WTC11 (cell line): ENCODE results near the gene RDH11. TPM values are rescaled to one million over a fixed set of nuclear protein-coding genes. Genes with fewer than 3 reads are reported as not detected.

Experiments
- ATAC-seq: fragments of 200-7000 bp; cut with Tn5 transposase; 2 replicates; pipeline ENCODE4 v1.10.0; 2021; ENCODE audit warnings: mild to moderate bottlenecking, moderate library complexity
- CTCF ChIA-PET: fragments of 300-600 bp; sonication (Branson Sonifier 250); formaldehyde crosslinking; loops from one replicate; lab custom pipeline; 2021; ENCODE audit warnings: antibody characterized with exemption; lab: Charles Lee
- POLR2A ChIA-PET: fragments of 350-600 bp; sonication (Branson Sonifier 250); formaldehyde crosslinking; loops from one replicate; lab custom pipeline; 2021; ENCODE audit warnings: antibody characterized with exemption; lab: Charles Lee
- DNase-seq: peaks from one replicate; pipeline ENCODE4 v3.0.0; 2021; ENCODE audit warnings: low spot score
- H3K27ac Mint-ChIP-seq: 2 replicates; pipeline ENCODE4 v1.8.0; 2021; ENCODE audit warnings: mixed read lengths
- H3K27me3 Mint-ChIP-seq: 2 replicates; pipeline ENCODE4 v1.8.0; 2021; ENCODE audit warnings: low read depth, mild to moderate bottlenecking, moderate library complexity, mixed read lengths
- H3K36me3 Mint-ChIP-seq: 2 replicates; pipeline ENCODE4 v1.8.0; 2021; ENCODE audit warnings: mixed read lengths
- H3K4me1 Mint-ChIP-seq: 2 replicates; pipeline ENCODE4 v1.8.0; 2022; ENCODE audit warnings: mixed read lengths
- H3K4me3 Mint-ChIP-seq: 2 replicates; pipeline ENCODE4 v1.8.0; 2021; ENCODE audit warnings: mild to moderate bottlenecking, moderate library complexity, mixed read lengths
- H3K9me3 Mint-ChIP-seq: 2 replicates; pipeline ENCODE4 v1.8.0; 2021; ENCODE audit warnings: mixed read lengths
- ESRRA ChIP-seq: sonication (generic); formaldehyde crosslinking; IDR thresholded peaks from 2 replicates; pipeline ENCODE4 v1.8.1; 2022; ENCODE audit warnings: mild to moderate bottlenecking, missing genetic modification reagents, borderline replicate concordance
- FOXK1 ChIP-seq: sonication (generic); formaldehyde crosslinking; IDR thresholded peaks from 2 replicates; pipeline ENCODE4 v1.8.0; 2022; ENCODE audit warnings: mild to moderate bottlenecking, moderate library complexity, missing genetic modification reagents
- HMGA2 ChIP-seq: fragments of 250-450 bp; sonication (Bioruptor Pico); IDR thresholded peaks from 2 replicates; pipeline ENCODE4 v1.4.0; 2021; ENCODE audit warnings: mild to moderate bottlenecking, moderate library complexity
- JUN ChIP-seq: sonication (generic); formaldehyde crosslinking; IDR thresholded peaks from 2 replicates; pipeline ENCODE4 v1.8.0; 2023; ENCODE audit warnings: mild to moderate bottlenecking, missing genetic modification reagents
- NFYB ChIP-seq: sonication (generic); formaldehyde crosslinking; conservative IDR thresholded peaks from 2 replicates; pipeline ENCODE4 v1.8.0; 2022; ENCODE audit warnings: low read depth, missing genetic modification reagents
- OVOL2 ChIP-seq: fragments of 250-450 bp; sonication (Bioruptor Pico); IDR thresholded peaks from 2 replicates; pipeline ENCODE4 v1.9.0; 2021; ENCODE audit warnings: mild to moderate bottlenecking, borderline replicate concordance
- RELA ChIP-seq: sonication (generic); formaldehyde crosslinking; IDR thresholded peaks from 2 replicates; pipeline ENCODE4 v1.8.1; 2022; ENCODE audit warnings: missing genetic modification reagents, mild to moderate bottlenecking, borderline replicate concordance
- SMAD4 ChIP-seq: sonication (generic); formaldehyde crosslinking; IDR thresholded peaks from 2 replicates; pipeline ENCODE4 v1.8.0; 2022; ENCODE audit warnings: mild to moderate bottlenecking, missing genetic modification reagents
- SOX15 ChIP-seq: fragments of 250-450 bp; sonication (Bioruptor Pico); IDR thresholded peaks from 2 replicates; pipeline ENCODE4 v1.9.0; 2021; ENCODE audit warnings: mild to moderate bottlenecking
- TEAD4 ChIP-seq: sonication (generic); formaldehyde crosslinking; IDR thresholded peaks from 2 replicates; pipeline ENCODE4 v1.8.0; 2022; ENCODE audit warnings: mild to moderate bottlenecking, missing genetic modification reagents
- ZNF263 ChIP-seq: sonication (generic); formaldehyde crosslinking; IDR thresholded peaks from 2 replicates; pipeline ENCODE4 v1.8.1; 2022; ENCODE audit warnings: low read depth, mild to moderate bottlenecking, moderate library complexity, missing genetic modification reagents
- ZNF396 ChIP-seq: fragments of 250-450 bp; sonication (Bioruptor Pico); IDR thresholded peaks from 2 replicates; pipeline ENCODE4 v1.8.0; 2021; ENCODE audit warnings: mild to moderate bottlenecking, moderate library complexity, borderline replicate concordance
- total RNA-seq: library from RNA; stranded (reverse); gene quantifications from 3 replicates; pipeline ENCODE4 v1.2.3, GENCODE V29; 2021
- TF ChIP-seq, protein P1 (sequence below): sonication (generic); formaldehyde crosslinking; IDR thresholded peaks from 2 replicates; pipeline ENCODE4 v1.8.0; 2022; ENCODE audit warnings: missing genetic modification reagents
- TF ChIP-seq, protein P2 (sequence below): fragments of 250-450 bp; sonication (Bioruptor Pico); IDR thresholded peaks from 2 replicates; pipeline ENCODE4 v1.8.0; 2021; ENCODE audit warnings: mild to moderate bottlenecking
- TF ChIP-seq, protein P3 (sequence below): sonication (generic); formaldehyde crosslinking; IDR thresholded peaks from 2 replicates; pipeline ENCODE4 v1.8.1; 2023; ENCODE audit warnings: mild to moderate bottlenecking, missing genetic modification reagents
- TF ChIP-seq, protein P4 (sequence below): fragments of 250-450 bp; sonication (Bioruptor Pico); IDR thresholded peaks from 2 replicates; pipeline ENCODE4 v2.1.2; 2022; ENCODE audit warnings: mild to moderate bottlenecking, moderate library complexity
- TF ChIP-seq, protein P5 (sequence below): fragments of 250-450 bp; sonication (Bioruptor Pico); conservative IDR thresholded peaks from 2 replicates; pipeline ENCODE4 v1.9.0; 2021; ENCODE audit warnings: mild to moderate bottlenecking
- TF ChIP-seq, protein P6 (sequence below): sonication (generic); formaldehyde crosslinking; IDR thresholded peaks from 2 replicates; pipeline ENCODE4 v1.8.0; 2022; ENCODE audit warnings: mild to moderate bottlenecking, missing genetic modification reagents
- TF ChIP-seq, protein P7 (sequence below): sonication (generic); formaldehyde crosslinking; conservative IDR thresholded peaks from 2 replicates; pipeline ENCODE4 v1.8.1; 2022; ENCODE audit warnings: mild to moderate bottlenecking, missing genetic modification reagents

The RDH11 gene
- total RNA-seq, 1 experiment from 2014 or later = 103 TPM

DNA sequence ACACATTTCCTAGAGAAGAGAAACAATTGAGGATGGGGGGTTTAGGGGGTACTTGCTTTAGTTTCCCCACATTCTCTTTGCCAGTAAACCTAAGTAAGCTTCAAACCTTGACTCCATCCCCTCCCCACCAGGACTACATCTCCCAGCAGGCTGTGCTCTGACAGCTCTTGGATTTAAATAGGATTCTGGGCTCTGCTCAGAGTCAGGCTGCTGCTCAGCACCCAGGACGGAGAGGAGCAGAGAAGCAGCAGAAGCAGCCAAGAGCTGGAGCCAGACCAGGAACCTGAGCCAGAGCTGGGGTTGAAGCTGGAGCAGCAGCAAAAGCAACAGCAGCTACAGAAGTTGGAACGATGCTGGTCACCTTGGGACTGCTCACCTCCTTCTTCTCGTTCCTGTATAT, 26.7 kb upstream of the RDH11 start:
- POLR2A ChIA-PET = interaction anchor here (0.5 to 1.6 kb wide), 2 partner anchors 18 to 27 kb away, joined by 3 to 12 read pairs; partner anchors contain the start of gene RDH11
- no peak overlapping the region for H3K27ac Mint-ChIP-seq
- H3K9me3 Mint-ChIP-seq = no peaks in the 10 kb centered on the region
- no peak for TF ChIP-seq ESRRA (CRISPR knock-in tag)
- TF ChIP-seq, protein P1, sequence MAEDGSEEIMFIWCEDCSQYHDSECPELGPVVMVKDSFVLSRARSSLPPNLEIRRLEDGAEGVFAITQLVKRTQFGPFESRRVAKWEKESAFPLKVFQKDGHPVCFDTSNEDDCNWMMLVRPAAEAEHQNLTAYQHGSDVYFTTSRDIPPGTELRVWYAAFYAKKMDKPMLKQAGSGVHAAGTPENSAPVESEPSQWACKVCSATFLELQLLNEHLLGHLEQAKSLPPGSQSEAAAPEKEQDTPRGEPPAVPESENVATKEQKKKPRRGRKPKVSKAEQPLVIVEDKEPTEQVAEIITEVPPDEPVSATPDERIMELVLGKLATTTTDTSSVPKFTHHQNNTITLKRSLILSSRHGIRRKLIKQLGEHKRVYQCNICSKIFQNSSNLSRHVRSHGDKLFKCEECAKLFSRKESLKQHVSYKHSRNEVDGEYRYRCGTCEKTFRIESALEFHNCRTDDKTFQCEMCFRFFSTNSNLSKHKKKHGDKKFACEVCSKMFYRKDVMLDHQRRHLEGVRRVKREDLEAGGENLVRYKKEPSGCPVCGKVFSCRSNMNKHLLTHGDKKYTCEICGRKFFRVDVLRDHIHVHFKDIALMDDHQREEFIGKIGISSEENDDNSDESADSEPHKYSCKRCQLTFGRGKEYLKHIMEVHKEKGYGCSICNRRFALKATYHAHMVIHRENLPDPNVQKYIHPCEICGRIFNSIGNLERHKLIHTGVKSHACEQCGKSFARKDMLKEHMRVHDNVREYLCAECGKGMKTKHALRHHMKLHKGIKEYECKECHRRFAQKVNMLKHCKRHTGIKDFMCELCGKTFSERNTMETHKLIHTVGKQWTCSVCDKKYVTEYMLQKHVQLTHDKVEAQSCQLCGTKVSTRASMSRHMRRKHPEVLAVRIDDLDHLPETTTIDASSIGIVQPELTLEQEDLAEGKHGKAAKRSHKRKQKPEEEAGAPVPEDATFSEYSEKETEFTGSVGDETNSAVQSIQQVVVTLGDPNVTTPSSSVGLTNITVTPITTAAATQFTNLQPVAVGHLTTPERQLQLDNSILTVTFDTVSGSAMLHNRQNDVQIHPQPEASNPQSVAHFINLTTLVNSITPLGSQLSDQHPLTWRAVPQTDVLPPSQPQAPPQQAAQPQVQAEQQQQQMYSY (CRISPR knock-in tag) = peak; percentile 40; the same call in 1 of the 2 replicates
- CTCF ChIA-PET = interaction anchor here (0.9 to 2.0 kb wide), 8 partner anchors 9 to 362 kb away, joined by 3 to 10 read pairs (median 7); partner anchors contain the start of genes ARG2, ATP6V1D, EIF2S1 and PIGH
- H3K4me1 Mint-ChIP-seq = no peaks in the 10 kb centered on the region; the same call in 1 of the 2 replicates
- peak overlapping the region; percentile 47 for H3K4me3 Mint-ChIP-seq
- H3K36me3 Mint-ChIP-seq = no peaks in the 10 kb centered on the region
- DNase-seq (peak; percentile 35), ATAC-seq (peak; percentile 99)
- H3K27me3 Mint-ChIP-seq = peaks cover 13% of the 10 kb centered on the region

DNA sequence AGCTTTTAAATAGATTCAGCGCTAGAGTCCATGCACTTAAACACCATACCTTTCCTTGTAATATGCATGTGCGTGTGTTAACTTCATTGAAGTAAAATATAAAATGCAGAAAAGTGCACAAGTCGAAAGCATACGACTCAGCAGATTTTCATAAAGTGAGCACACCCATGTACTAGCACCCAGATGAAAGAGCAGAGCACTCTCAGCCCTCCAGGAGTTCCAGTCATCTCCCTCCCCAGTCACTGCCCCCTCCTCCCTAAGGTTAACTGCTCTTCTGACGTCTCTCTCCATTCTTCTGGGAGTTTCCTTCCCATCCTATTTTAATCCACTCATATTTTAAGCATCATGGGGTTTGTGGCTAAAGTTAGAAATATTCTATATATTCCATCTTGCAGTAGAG, 26.3 kb upstream of the RDH11 start:
- no peak for DNase-seq
- peaks cover 13% of the 10 kb centered on the region for H3K27me3 Mint-ChIP-seq
- H3K4me1 Mint-ChIP-seq = no peaks in the 10 kb centered on the region; the same call in 1 of the 2 replicates
- H3K4me3 Mint-ChIP-seq = no peak overlapping the region
- H3K36me3 Mint-ChIP-seq = no peaks in the 10 kb centered on the region
- no peak for ATAC-seq
- no peak for TF ChIP-seq SMAD4 (CRISPR knock-in tag)
- TF ChIP-seq, protein P2, sequence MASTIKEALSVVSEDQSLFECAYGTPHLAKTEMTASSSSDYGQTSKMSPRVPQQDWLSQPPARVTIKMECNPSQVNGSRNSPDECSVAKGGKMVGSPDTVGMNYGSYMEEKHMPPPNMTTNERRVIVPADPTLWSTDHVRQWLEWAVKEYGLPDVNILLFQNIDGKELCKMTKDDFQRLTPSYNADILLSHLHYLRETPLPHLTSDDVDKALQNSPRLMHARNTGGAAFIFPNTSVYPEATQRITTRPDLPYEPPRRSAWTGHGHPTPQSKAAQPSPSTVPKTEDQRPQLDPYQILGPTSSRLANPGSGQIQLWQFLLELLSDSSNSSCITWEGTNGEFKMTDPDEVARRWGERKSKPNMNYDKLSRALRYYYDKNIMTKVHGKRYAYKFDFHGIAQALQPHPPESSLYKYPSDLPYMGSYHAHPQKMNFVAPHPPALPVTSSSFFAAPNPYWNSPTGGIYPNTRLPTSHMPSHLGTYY (CRISPR knock-in tag) = no peak
- no peak for TF ChIP-seq OVOL2
- TF ChIP-seq, protein P3, sequence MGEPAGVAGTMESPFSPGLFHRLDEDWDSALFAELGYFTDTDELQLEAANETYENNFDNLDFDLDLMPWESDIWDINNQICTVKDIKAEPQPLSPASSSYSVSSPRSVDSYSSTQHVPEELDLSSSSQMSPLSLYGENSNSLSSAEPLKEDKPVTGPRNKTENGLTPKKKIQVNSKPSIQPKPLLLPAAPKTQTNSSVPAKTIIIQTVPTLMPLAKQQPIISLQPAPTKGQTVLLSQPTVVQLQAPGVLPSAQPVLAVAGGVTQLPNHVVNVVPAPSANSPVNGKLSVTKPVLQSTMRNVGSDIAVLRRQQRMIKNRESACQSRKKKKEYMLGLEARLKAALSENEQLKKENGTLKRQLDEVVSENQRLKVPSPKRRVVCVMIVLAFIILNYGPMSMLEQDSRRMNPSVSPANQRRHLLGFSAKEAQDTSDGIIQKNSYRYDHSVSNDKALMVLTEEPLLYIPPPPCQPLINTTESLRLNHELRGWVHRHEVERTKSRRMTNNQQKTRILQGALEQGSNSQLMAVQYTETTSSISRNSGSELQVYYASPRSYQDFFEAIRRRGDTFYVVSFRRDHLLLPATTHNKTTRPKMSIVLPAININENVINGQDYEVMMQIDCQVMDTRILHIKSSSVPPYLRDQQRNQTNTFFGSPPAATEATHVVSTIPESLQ (CRISPR knock-in tag) = no peak
- TF ChIP-seq, protein P4, sequence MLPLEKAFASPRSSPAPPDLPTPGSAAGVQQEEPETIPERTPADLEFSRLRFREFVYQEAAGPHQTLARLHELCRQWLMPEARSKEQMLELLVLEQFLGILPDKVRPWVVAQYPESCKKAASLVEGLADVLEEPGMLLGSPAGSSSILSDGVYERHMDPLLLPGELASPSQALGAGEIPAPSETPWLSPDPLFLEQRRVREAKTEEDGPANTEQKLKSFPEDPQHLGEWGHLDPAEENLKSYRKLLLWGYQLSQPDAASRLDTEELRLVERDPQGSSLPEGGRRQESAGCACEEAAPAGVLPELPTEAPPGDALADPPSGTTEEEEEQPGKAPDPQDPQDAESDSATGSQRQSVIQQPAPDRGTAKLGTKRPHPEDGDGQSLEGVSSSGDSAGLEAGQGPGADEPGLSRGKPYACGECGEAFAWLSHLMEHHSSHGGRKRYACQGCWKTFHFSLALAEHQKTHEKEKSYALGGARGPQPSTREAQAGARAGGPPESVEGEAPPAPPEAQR = no peak
- no peak for TF ChIP-seq TEAD4
- TF ChIP-seq ZNF396 (CRISPR knock-in tag) = no peak
- TF ChIP-seq JUN = no peak
- TF ChIP-seq, protein P5, sequence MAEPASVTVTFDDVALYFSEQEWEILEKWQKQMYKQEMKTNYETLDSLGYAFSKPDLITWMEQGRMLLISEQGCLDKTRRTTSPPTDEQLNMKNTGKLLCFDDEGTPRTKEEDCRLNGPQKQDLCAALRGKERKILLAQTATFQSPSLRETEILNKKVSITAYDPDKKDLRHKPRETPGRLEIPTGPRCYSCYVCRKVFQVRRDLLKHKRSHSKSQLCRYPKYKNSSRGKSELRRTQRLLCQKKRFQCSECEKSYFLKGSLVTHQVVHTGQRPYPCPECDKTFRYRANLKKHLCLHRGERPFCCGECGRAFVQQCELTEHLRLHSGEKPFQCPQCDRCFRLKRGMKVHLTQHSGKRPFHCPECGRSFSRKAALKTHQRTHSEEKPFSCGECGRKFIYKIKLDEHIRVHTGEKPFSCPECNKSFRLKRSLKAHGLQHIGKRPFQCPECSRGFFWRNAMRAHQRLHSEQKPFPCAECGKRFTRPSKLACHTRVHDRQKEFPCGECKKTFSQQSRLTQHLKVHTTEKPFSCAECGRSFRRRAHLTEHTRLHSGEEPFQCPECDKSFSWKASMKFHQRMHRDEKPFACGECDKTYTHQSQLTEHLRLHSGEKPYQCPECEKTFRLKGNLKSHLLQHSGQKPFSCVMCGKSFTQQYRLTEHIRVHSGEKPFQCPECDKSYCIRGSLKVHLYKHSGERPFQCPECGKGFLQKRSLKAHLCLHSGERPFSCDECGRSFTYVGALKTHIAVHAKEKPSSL (CRISPR knock-in tag) = no peak
- TF ChIP-seq RELA (CRISPR knock-in tag) = no peak
- no peak for TF ChIP-seq HMGA2 (CRISPR knock-in tag)
- TF ChIP-seq SOX15 = no peak
- no peak for TF ChIP-seq FOXK1 (CRISPR knock-in tag)
- no peak for TF ChIP-seq ZNF263 (CRISPR knock-in tag)
- TF ChIP-seq, protein P6, sequence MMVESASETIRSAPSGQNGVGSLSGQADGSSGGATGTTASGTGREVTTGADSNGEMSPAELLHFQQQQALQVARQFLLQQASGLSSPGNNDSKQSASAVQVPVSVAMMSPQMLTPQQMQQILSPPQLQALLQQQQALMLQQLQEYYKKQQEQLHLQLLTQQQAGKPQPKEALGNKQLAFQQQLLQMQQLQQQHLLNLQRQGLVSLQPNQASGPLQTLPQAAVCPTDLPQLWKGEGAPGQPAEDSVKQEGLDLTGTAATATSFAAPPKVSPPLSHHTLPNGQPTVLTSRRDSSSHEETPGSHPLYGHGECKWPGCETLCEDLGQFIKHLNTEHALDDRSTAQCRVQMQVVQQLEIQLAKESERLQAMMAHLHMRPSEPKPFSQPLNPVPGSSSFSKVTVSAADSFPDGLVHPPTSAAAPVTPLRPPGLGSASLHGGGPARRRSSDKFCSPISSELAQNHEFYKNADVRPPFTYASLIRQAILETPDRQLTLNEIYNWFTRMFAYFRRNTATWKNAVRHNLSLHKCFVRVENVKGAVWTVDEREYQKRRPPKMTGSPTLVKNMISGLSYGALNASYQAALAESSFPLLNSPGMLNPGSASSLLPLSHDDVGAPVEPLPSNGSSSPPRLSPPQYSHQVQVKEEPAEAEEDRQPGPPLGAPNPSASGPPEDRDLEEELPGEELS (CRISPR knock-in tag) = no peak
- no peak for TF ChIP-seq NFYB (CRISPR knock-in tag)
- TF ChIP-seq, protein P7, sequence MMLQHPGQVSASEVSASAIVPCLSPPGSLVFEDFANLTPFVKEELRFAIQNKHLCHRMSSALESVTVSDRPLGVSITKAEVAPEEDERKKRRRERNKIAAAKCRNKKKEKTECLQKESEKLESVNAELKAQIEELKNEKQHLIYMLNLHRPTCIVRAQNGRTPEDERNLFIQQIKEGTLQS = no peak
- H3K9me3 Mint-ChIP-seq = no peaks in the 10 kb centered on the region
- CTCF ChIA-PET = interaction anchor here (0.9 to 2.0 kb wide), 8 partner anchors 8 to 362 kb away, joined by 3 to 10 read pairs (median 7); partner anchors contain the start of genes ARG2, ATP6V1D, EIF2S1 and PIGH
- no peak overlapping the region for H3K27ac Mint-ChIP-seq
- POLR2A ChIA-PET = interaction anchor here (0.5 to 1.6 kb wide), 2 partner anchors 17 to 27 kb away, joined by 3 to 12 read pairs; partner anchors contain the start of gene RDH11
